HFFc6 (cell line): ENCODE measurements around the gene LLPH. TPM values are rescaled to one million over a fixed set of nuclear protein-coding genes. Genes with fewer than 3 reads are reported as not detected.

Experiments used
- DNase-seq: peaks from one replicate; pipeline ENCODE4 v3.0.0-alpha.2; 2018
- H3K27ac Mint-ChIP-seq: 2 replicates; pipeline ENCODE4 v1.8.0; 2020; ENCODE audit warnings: mild to moderate bottlenecking, mixed read lengths
- H3K27me3 Mint-ChIP-seq: 2 replicates; pipeline ENCODE4 v1.8.0; 2021; ENCODE audit warnings: mild to moderate bottlenecking, moderate library complexity, mixed read lengths; ENCODE audit not compliant: insufficient read depth
- H3K36me3 Mint-ChIP-seq: 2 replicates; pipeline ENCODE4 v1.8.0; 2021; ENCODE audit warnings: low read depth, mixed read lengths
- H3K4me1 Mint-ChIP-seq: 2 replicates; pipeline ENCODE4 v1.8.0; 2020; ENCODE audit warnings: low read depth, mixed read lengths
- H3K4me3 Mint-ChIP-seq: 2 replicates; pipeline ENCODE4 v1.8.0; 2020; ENCODE audit warnings: mild to moderate bottlenecking, moderate library complexity, mixed read lengths
- H3K9me3 Mint-ChIP-seq: 2 replicates; pipeline ENCODE4 v1.8.0; 2020; ENCODE audit warnings: mild to moderate bottlenecking, mixed read lengths
- CTCF ChIP-seq: fragments of 200-600 bp; sonication (generic); IDR thresholded peaks from 2 replicates; pipeline ENCODE4 v1.5.0; 2021; ENCODE audit warnings: antibody characterized with exemption, mild to moderate bottlenecking
- total RNA-seq, 6 experiments: library from RNA; stranded (reverse); fragmentation: NEBNext Ultra II Directional; extraction: Animal tissue kit (Norgen Biotek cat#: 25700); gene quantifications; 2 replicates in 1 of 6; 3 replicates in 5 of 6; pipeline ENCODE4 v1.2.3, GENCODE V29; 2021

The LLPH gene
- total RNA-seq, 6 experiments from 2014 or later: 41.1 to 53.1 (median 45.5) TPM

- no peaks in the 10 kb centered on the region for H3K9me3 Mint-ChIP-seq
- DNase-seq: peak; percentile 49
- no peak for TF ChIP-seq CTCF
- H3K4me1 Mint-ChIP-seq: peaks cover 41% of the 10 kb centered on the region
- H3K27me3 Mint-ChIP-seq: no peaks in the 10 kb centered on the region
- H3K4me3 Mint-ChIP-seq: no peak overlapping the region
- H3K36me3 Mint-ChIP-seq: no peaks in the 10 kb centered on the region
- H3K27ac Mint-ChIP-seq: no peak overlapping the region
Measured at GRCh38 chr12:66111605-66112004, 18.9 kb downstream of the LLPH start.

GRCh38 chr12:66109056-66109455 is 21.5 kb downstream of the LLPH start:
- H3K36me3 Mint-ChIP-seq: no peaks in the 10 kb centered on the region
- no peak for TF ChIP-seq CTCF
- H3K27me3 Mint-ChIP-seq: no peaks in the 10 kb centered on the region
- H3K4me1 Mint-ChIP-seq: peaks cover 43% of the 10 kb centered on the region
- no peak overlapping the region for H3K27ac Mint-ChIP-seq
- H3K4me3 Mint-ChIP-seq: no peak overlapping the region
- DNase-seq: no peak
- H3K9me3 Mint-ChIP-seq: no peaks in the 10 kb centered on the region

GRCh38 chr12:66108386-66108785 is 22.2 kb downstream of the LLPH start:
- H3K36me3 Mint-ChIP-seq: no peaks in the 10 kb centered on the region
- no peak overlapping the region for H3K4me3 Mint-ChIP-seq
- H3K27ac Mint-ChIP-seq: no peak overlapping the region
- no peak for TF ChIP-seq CTCF
- H3K4me1 Mint-ChIP-seq: peaks cover 50% of the 10 kb centered on the region
- H3K27me3 Mint-ChIP-seq: no peaks in the 10 kb centered on the region
- H3K9me3 Mint-ChIP-seq: no peaks in the 10 kb centered on the region
- no peak for DNase-seq

GRCh38 chr12:66107451-66107915 is 23.1 kb downstream of the LLPH start:
- TF ChIP-seq CTCF: peak; percentile 93
- Mint-ChIP-seq H3K9me3 (no peaks in the 10 kb centered on the region), H3K4me3 (peak overlapping the region; percentile 73), H3K27me3 (no peaks in the 10 kb centered on the region), H3K36me3 (no peaks in the 10 kb centered on the region), H3K4me1 (peaks cover 59% of the 10 kb centered on the region), H3K27ac (peak overlapping the region; percentile 81)
- DNase-seq: peak; percentile 94

GRCh38 chr12:66103016-66103913 is 27.3 kb downstream of the LLPH start:
- peak; percentile 62 for TF ChIP-seq CTCF
- peak; percentile 43 for DNase-seq
- H3K9me3 Mint-ChIP-seq: peaks cover 10% of the 10 kb centered on the region
- H3K27ac Mint-ChIP-seq: no peak overlapping the region
- H3K4me3 Mint-ChIP-seq: no peak overlapping the region
- H3K4me1 Mint-ChIP-seq: peaks cover 35% of the 10 kb centered on the region
- peaks cover 5% of the 10 kb centered on the region for H3K27me3 Mint-ChIP-seq
- H3K36me3 Mint-ChIP-seq: peaks cover 7% of the 10 kb centered on the region; the same call in 1 of the 2 replicates
